ENCODE results near the gene PCCA.

PCCA gene

DNA sequence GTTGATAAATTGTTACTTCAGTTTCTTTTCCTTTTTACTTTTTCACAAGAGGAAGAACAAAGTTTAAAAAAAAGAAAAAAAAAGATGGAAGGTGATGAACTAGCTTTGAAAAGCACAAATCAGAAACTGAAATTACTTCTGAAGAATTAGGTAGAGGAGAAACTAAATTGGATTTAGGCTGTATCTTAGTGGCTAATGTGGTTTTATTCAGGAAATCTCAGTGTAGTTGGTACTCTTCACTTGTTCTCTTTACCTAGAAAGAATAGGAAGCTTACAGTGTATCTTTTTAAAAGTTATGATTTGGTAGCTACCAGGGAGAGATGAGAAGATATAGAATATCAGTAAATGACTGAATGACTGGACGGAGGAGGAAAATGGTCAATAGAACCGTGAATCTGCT lies 252.0 kb downstream of the PCCA start:
- TF ChIP-seq, protein P1, sequence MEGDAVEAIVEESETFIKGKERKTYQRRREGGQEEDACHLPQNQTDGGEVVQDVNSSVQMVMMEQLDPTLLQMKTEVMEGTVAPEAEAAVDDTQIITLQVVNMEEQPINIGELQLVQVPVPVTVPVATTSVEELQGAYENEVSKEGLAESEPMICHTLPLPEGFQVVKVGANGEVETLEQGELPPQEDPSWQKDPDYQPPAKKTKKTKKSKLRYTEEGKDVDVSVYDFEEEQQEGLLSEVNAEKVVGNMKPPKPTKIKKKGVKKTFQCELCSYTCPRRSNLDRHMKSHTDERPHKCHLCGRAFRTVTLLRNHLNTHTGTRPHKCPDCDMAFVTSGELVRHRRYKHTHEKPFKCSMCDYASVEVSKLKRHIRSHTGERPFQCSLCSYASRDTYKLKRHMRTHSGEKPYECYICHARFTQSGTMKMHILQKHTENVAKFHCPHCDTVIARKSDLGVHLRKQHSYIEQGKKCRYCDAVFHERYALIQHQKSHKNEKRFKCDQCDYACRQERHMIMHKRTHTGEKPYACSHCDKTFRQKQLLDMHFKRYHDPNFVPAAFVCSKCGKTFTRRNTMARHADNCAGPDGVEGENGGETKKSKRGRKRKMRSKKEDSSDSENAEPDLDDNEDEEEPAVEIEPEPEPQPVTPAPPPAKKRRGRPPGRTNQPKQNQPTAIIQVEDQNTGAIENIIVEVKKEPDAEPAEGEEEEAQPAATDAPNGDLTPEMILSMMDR (IDR thresholded peaks at IDR 0.05; ENCODE audit: low read length, missing control alignments), result no peak
- DNase-seq (ENCODE audit: low read depth), result no peak

DNA sequence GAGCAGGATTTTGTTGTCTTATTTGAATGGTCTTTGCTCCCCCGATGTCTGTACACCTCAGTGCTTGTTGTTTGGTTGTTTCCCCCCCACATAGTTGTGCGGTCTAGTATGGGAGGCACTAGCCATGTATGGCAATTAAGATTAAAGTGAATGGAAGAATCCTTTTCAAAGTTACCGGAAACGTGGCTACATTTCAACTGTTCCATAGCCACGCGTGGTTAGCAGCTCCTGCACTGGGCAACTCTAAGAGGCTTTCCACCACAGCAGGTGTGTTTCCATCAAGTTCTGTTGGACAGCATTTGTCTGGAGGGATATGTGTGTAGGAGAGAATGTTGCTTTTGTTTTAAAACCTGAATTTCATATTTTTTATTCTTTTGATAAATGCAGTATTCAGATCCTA lies 252.4 kb downstream of the PCCA start:
- no peak overlapping the region for H3K4me3 ChIP-seq (replicated peaks; ENCODE audit: low read depth, low read length)
- no peak for DNase-seq (ENCODE audit: low read depth)
- TF ChIP-seq, protein P1 (IDR thresholded peaks at IDR 0.05; ENCODE audit: low read length, missing control alignments), result no peak

More for the DNA sequence above, 252.0 kb downstream of the PCCA start:
- H3K4me3 ChIP-seq (replicated peaks; ENCODE audit: low read depth, low read length), result no peak overlapping the region

DNA sequence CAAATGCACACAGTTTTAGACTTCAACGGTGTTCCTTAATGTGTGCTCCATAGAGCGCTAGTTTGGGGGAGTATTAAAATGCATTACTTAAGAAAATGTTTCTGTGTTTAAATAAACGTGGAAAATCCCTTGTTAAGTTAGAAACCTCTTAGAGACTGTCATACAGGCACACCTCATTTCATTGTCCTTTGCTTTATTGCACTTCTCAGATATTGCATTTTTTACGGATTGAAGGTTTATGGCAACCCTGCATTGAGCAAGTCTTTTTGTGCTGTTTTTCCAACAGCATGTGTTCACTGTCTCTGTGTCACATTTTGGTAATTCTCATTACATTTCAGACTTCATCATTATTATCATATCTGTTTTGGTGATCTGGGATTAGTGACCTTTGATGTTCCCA lies 255.7 kb downstream of the PCCA start:
- TF ChIP-seq, protein P1 (IDR thresholded peaks at IDR 0.05; ENCODE audit: low read length, missing control alignments), result no peak
- DNase-seq (ENCODE audit: low read depth), result no peak
- no peak overlapping the region for H3K4me3 ChIP-seq (replicated peaks; ENCODE audit: low read depth, low read length)

DNA sequence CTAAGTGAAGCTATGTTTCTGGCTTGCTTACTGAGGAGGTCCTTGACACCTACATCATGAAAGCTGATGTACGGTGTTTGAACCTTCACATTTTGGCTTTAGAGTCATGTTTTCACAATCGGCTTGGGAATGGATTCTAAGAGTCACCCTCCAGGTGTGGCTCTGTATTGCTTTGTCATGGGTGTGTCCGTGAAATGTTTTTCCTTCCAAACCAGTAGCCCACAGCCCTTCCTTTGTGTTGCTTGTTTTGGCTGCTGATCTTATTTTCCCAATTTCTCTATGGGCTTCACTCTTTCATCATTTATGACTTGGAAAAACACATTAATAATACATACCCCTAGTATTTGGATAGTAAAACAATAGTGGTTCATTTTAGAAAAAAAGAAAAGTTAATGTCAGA lies 259.1 kb downstream of the PCCA start:
- peak; percentile 33 for DNase-seq (ENCODE audit: low read depth)
- no peak overlapping the region for H3K4me3 ChIP-seq (replicated peaks; ENCODE audit: low read depth, low read length)
- TF ChIP-seq, protein P1 (IDR thresholded peaks at IDR 0.05; ENCODE audit: low read length, missing control alignments), result no peak

GRCh38 chr13:100349594-100349993 lies 260.7 kb downstream of the PCCA start:
- no peak overlapping the region for H3K4me3 ChIP-seq (replicated peaks; ENCODE audit: low read depth, low read length)
- DNase-seq (ENCODE audit: low read depth), result no peak
- TF ChIP-seq, protein P1 (IDR thresholded peaks at IDR 0.05; ENCODE audit: low read length, missing control alignments), result no peak

- DNase-seq (ENCODE audit: low read depth), result no peak
These were observed 261.7 kb downstream of the PCCA start for GRCh38 chr13:100350601-100351000.

GRCh38 chr13:100356426-100356825 lies 267.5 kb downstream of the PCCA start:
- TF ChIP-seq, protein P1 (IDR thresholded peaks at IDR 0.05; ENCODE audit: low read length, missing control alignments), result no peak
- no peak for DNase-seq (ENCODE audit: low read depth)
- H3K4me3 ChIP-seq (replicated peaks; ENCODE audit: low read depth, low read length), result no peak overlapping the region

More at GRCh38 chr13:100350601-100351000, 261.7 kb downstream of the PCCA start:
- no peak overlapping the region for H3K4me3 ChIP-seq (replicated peaks; ENCODE audit: low read depth, low read length)
- TF ChIP-seq, protein P1 (IDR thresholded peaks at IDR 0.05; ENCODE audit: low read length, missing control alignments), result no peak

Data from fibroblast of pulmonary artery (primary cell).